Activated gamma-delta T cell (primary cell): ENCODE data around the gene PKN2.
A peak's percentile ranks its signal among the peaks of the same experiment; 100 is the strongest.

ENCODE experiments used
- DNase-seq: peaks from one replicate; lab custom pipeline; 2025; lab: John Stamatoyannopoulos, UW
- total RNA-seq, 2 donors: gene quantifications; one replicate each; lab custom pipeline; 2026; lab: John Stamatoyannopoulos, UW

PKN2 gene
- total RNA-seq = 82.6 to 89.0 reads per million in 2 donors

DNA sequence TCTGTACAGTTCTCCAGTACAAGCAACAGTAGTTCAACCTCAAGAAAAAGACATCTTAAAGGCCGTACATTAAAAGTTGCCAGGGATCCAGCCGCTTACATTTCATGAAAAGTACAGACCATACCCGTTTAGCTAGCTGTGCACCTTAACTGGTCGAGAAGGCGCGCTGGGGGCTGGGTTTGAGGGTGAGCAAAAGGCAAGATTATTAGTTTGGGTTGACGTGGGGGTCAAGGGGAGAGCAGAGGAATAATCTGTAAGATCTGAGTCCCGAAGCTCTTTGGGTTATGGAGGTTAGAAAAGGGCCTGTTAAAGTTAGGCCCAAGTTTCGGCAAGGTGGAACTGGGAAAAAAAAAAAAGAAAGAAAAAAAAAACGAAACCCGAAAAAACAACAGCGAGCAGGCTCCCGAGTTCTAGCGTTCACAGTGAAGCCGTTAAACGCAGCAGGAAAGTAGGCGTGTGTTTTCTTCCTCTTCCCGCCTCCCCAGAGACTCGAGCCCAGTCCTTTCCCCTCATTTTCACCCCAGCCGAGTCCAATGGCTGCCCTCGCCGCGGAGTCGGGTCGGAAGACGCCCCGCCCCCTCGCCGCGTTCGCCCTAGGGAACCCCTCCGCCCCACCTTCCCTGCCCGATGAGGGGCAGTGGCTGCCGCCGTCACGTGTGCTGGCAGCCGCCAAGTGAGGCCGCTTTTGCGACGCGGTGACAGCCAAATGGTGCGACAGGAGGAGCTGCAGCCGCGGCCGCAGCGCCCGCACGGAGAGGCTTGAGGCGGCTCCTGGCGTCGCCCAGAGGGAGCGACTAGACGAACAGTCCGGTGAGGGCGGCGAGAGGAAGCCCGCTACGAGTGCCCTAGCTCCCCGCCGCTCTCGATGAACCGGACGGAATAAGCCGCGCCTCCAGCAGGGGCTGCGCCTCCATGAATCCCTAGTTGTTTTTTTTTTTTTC lies at the start of gene PKN2:
Gene PKN2 (plus strand): TSS at position 733 of the 941 bp plus-strand sequence. CDS start 308 bp downstream, outside the sequence.
- DNase-seq = peak; percentile 97

DNA sequence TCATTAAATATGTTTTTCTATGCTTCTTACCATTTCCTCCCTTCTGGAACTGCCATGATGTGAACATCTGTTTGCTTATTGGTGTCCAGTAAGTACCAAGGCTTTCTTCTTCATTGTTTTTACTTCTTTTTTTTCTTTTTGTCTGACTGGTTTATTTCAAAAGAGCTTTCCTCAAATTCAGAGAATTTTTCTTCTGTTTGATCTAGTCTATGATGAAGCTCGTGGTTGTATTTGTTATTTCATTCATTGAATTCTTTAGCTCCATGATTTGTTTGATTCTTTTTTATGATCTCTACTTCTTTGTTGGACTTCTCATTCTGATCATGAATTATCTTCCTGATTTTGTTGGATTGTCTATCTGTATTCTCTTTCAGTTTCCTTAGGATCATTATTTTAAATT lies 49.5 kb upstream of the PKN2 start:
- no peak for DNase-seq

DNA sequence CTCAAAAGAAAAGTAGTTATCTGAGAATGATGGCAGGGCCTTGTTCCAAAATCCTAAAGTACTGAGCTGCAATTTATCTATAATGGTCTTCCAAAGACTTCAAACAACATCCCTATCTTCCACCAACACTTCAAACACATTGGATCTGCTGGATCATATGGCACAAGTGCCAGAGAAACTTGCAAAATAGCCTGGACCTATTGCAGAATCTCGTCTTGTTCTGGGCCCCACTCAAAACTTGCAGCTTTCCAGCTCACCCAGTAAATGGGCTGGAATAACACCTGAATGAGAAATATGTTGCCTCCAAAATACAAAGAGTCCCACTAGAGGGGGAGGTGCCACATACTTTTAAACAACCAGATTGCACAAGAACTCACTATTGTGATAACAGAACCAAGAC lies 44.0 kb upstream of the PKN2 start:
- no peak for DNase-seq

DNA sequence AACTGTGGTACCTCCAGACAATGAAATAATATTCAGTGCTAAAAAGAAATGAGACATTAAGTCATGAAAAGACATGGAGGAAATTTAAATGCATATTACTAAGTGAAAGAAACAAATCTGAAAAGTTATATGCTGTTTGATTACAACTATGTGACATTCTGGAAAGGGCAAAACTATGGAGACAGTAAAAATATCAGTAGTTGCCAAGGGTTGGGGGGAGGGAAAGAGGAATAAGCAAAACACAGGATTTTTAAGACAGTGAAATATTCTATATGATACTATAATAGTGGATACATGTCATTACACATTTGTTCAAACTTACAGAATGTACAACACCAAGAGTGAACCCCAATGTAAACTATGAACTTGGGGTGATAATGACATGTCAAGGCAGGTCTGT lies 38.2 kb upstream of the PKN2 start:
- DNase-seq = no peak

DNA sequence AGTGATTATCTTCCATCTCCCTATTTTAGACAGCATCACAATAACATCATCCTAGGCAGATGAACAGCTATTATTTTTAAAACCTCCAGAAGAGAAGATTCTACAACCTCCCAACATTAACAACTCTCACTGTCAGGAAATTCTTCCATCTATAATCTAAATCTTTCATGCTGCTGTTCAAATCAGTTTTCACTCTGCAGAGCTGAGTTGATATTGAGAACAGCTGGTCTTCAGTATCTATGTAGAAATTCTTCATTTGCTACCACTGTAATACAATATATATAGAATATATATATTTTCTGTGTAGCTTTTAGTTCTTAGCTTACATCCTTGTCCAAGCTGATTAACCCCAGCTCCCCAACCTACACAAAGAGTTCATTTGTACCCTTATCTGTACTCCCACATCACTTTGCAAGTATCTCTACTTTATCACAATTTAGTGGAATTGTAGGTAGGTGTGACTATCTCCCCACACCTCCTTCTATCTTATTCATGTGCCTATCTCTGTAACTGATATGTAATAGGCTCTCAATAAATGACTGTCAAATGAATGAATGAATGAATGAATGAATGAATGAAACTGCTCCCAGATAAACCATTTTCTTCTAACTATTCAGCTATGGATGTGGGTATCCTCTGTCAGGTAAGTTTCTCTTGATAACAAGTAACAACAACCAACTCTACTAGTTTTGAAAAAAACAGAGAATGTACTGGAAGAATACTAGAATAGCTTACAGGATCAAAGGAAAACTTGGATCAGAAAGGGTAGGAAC lies 37.4 kb upstream of the PKN2 start:
- no peak for DNase-seq

DNA sequence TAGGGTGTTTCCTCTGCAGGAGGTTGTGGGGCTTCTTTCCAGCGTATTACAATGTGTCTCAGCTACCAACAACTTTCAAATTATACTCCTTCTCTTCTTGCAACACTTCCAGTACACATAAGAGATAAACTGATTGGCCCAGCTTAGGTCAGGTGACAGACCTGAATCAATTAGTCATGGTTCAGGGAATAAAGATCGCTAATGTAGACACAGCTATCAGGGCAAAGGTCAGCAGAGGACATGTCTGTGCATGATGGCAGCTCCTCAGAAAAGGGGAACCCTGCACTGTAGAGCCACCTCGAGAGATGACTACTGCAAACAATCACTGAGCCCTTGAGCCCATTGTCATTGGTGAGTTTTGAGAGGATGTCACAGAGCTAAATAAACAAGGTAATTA lies 36.8 kb upstream of the PKN2 start:
- DNase-seq = no peak

DNA sequence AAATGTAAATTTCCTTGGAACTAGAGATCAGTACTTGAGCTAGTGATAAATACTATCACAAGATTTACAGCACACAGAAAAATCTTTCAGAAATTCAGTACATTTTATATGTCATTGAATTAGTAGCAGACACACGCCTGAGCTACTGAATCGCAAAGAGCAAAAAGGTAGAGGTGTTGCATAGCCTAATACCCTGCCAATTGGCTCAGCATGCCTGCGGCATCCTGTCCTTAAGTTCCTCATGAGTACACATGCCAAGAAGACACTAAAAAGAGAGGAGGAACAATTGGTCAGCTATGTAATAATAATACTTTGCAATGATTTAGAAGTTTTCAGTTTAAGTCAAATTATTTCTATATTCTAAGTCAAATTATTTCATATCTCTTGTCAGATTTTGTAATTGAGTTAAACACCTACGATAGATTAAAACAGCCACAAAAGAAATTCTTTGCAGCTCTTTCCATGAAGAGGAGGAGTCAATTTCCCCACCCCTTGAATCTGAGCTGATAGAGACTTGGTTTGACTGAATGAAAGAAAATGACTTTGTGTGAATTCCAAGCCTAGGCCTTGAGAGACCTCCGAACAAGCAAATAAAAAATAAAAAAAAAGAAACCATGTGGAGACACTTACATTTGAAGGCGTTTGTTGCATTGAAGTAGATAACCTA lies 36.2 kb upstream of the PKN2 start:
- DNase-seq = no peak

DNA sequence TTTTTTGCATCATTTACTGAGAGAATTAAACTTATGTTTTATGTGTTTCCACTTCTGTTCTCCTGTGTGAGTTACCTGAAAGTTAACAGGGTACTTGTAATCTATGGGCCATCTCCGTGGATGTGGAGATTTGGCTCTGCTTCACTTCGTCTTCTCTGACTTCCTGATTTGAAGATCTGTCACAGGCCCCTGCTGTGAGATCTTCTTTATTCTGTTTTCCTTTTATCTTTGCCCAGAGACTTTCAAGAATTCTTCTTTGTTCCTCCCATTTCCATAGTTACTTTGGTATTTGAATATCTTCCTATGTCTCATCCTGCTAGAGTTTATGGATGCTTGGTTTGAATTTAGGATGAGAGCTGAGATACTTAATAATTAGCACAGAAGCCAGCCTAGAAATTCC lies 35.4 kb upstream of the PKN2 start:
- DNase-seq = no peak

DNA sequence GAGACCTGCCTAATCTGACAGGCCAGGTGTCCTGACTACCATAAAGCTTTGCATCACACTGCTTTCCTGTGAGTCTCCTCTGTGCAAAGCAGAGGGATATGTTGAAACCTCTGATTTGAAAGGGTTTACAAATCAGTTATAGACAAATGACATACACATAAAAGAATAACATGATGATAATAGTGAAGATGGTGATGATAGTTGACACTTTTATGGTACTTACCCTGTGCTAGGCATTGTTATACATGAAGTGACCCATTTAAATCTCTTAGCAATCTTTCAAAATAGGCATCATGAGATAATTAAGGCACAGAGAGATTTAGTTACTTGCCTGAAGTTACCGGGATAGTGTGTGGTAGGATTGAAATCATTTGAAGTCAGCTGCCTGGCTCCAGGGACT lies 34.1 kb upstream of the PKN2 start:
- no peak for DNase-seq

DNA sequence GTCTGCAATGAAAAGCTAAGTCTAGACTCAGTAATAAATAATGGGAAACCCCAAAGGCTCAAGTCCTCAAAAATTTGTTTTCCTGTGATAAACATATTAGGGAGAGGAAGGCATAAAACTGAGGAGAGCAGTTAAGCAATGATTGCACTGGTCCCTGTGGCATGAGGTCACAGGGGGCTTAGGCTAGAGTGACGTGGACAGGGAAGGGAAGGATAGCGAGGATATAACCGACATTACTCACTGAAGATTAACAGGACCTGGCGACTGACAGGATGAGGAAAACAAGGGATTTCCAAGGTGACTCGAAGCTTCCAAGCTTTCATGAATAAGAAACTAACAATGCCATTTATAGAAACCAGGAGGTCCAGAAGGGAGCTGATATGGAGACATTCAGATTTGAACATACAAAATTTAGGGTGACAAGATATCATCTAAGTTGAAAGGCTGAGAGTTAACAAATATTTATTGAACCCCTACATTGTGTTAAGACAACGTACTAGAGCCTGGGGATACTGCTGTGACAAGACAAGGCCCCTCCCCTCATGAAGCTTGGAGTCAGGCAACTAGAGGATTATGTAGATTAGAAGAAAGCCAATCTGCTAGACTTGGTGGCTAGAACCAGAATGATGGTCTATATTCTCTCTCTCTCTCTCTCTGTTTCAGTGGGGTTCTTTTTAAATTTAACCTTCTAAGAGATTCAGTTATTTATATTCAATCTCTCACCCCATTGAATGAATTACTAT lies 33.2 kb upstream of the PKN2 start:
- DNase-seq = no peak

DNA sequence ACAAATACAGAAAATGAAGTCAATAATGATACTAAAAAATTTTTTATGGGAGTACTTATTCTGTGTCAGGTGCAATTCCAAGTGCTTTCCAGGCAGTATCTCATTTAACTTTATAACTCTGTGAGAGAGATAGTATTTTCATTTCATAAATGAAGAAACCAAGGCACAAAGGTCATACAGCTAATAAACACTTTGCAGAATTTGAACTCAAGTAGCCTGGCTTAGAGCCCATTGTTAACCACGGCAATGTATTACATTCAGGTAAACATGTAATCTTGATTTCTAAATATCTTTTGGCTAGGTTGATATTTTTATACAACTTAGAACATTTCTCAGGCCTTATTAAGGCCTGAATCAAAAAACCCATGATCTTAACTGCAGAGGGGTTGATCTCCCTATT lies 28.9 kb upstream of the PKN2 start:
- DNase-seq = no peak

DNA sequence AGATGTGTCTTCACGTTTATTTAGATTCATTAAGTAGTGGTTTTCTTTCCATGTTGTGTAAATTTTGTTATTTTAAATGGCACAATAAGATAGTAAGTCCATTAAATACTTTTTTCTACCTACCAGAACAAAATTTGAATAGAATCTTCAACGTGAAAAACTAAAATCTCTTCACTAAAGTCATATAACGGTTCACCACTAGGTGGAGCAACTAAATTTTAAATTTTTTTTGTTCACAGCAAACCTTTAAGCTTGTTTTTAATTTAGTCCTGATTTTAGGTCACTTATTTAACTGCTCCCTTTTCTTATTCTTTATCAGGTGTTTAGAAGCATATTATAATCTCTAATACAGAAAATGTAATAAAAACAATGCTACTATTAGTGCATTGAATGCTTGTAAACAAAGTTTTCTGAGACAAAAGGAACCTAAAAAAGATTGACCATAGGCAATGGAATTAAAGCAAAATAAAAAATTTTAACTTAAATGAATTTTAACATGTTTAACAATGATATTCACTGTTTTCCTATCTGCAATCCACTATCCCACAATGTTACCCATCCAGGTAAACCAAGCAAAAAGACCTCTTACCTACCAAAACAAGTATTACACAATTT lies 28.3 kb upstream of the PKN2 start:
- DNase-seq = no peak

DNA sequence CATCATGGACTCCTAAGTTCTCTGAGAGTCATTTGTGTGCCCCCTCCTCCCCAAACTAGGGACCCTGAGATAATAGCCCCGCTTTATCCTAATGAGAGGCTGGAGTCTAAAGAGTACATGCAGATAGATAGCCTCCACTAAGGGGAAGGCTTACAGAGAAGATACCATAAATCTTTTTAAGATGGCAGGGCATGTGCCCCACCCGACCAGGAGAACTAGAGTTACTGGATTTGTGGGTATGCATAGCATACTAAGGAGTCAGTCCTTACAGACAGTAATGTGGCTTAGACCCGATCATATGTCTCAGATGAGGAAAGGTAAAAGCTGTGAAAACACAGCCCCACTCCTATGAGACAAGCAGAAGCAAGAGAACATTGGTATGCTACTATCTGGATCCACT lies 25.7 kb upstream of the PKN2 start:
- DNase-seq = no peak

DNA sequence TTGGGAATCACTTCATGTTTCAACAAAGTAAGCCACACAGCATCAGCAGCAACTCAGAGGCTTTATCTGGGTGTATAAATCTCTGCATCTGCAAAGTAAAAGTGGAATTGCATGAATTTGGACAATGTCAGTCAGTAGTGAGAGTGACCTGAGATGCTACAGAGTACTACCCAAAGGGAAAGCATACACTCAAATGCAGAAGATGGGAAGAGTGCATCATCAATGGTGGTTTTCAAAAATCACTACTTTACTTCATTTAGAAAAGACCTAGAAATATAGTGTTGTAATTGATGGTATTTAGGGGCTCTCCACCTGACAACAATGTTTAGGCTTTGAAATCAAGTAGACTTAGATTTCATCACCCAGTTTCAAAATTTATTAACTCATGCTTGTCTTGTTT lies 24.5 kb upstream of the PKN2 start:
- no peak for DNase-seq

DNA sequence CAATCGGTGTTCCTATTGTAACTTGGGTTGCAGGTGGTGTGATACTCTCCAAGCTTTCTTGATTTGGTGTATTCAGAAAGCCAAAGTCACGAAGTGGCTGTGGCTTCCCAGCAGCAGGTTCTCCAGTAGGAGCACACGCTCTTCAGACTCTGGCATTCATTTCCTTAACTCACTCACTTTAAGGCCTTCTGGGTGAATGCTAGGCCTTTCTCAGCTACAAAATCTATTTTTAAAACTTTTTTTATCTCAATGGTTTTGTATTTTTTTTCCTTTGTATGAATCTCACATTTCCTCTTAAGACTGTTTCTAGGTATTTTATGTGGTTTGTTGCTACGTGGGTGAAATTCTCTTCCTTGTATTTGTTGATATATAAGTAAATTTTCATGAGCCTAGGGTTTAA lies 22.9 kb upstream of the PKN2 start:
- no peak for DNase-seq

DNA sequence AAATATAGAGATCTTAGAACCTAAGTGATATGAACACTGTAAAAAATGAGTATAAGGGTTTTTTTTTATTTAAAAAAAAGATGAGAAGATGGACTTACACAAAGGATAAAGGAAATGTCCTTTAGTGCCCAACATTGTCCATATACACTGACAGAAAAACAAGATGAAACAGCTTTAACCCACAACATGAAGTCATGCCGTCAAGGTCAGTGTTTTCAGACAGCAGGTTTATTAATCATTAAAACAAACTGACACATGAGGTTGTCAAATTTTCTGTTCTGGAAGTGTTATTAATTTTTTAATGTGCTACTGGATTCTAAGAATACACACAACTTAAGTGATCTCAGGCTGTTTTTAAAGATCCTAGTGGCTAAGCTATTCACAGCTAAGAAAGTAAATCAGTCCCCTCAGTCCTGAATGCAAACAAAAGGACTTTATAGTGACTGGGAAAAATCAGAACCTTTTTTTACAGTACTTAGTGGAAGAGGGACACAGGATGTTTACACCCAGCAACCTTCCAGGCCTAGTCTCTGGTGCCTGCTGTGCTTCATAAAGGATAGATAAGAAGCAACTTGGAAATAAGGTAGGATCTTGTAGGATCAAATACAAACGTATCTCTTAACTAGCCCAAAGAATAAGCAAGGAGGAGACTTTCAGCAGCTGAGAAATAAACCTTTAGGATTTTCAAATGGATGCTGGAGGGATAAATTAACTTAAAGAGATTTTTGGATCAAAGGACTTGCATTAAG lies 21.9 kb upstream of the PKN2 start:
- no peak for DNase-seq

DNA sequence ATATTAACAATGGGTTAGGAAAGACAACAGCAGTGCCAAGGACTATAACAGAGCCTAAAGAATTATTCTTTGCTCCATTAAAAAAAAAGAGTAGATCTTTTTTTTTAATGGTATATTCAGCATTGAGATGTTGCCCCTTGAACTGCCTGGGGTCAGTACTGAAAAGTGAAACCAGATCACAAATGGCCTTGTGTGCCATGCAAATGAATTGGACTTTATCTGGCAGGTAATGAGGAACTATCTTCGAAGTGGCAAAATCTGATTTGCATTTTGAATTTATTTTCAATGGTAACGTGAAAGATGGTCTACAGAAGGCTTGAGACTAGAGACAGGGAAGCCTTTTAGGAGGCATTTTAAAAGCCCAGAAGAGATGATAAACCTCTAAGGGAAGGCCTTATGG lies 21.4 kb upstream of the PKN2 start:
- DNase-seq = no peak

DNA sequence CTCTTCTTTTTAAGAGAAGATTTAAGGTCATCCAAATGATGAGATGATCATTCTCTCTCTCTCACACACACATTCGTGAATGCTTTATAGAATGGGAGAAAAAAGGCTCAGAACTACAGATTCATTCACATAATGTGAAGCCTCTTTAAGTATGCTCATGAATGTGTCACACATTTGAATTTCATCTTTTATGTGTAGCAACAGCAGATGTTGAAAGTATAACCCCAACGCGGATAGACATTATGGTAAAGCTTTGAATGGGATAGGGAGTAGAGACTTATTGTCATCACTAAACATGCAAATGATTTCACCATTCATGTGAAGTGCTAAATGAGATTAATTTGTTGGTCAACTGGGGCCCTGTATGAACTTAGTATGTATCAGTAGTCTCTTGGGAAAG lies 15.7 kb upstream of the PKN2 start:
- DNase-seq = no peak

DNA sequence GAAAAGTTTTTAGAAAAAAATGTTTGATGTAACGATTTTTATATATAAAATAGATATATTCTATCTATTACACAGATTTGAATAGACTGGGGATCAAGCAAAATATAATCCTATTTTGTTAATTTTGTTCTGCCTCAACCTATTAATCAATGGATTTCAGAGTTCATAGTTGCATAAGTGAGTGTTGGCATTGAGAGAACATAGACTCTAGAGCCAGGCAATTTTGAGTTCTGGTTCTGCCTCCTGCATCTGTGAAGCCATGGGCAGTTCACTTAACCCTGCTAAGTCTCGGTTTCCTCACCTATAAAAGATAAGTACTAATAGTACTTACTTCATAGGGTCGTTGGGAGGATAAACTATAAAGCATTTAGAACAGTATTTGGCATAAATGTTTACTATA lies 13.6 kb upstream of the PKN2 start:
- no peak for DNase-seq

DNA sequence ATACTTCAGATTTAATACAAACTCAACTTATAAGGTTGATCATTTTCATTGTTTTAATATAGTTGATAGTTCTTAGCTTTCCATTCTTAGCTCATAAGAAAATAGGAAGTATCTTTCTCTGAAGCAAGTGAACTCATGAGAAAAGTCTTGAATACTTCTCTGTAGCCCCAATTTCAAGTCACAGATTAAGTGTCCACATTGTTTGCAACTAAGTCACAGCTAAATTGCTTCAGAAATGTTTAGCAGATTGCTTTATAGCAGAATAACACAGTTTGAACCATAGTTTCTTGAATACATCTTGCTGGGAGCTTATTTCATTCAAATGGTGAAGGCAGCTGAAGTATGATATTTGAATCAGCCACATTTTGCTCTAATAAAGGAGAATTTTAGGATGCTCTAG lies 10.6 kb upstream of the PKN2 start:
- DNase-seq = no peak

DNA sequence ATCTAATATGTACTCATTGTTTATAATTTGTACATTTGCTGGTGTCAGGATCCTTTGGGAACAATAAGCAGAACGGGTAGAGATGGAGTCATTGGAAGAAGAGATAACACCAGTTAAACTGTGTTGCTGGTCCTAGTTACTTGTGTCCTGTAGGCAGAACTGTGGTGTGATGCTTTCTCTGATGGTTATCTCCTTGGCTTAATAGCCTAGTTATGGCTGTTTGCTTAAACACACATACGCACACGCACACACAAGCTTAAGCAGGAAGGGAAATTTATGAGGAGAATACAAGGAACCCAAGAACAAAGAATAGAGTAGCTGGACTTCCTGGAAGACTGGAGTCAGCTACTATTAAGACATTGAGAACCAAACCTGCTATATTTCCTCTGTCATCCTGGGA lies 5.7 kb upstream of the PKN2 start:
- no peak for DNase-seq
